Vagina (tissue), 2 donors: ENCODE data around the gene HPDL.

ENCODE experiments used
- CTCF ChIP-seq, 3 experiments: fragments of 450-650 bp in 2 of 3; fragments of 200-600 bp in 1 of 3; sonication (generic) in 1 of 3; IDR thresholded peaks; one replicate each; pipeline ENCODE4 v1.5.1; 2017 to 2019; ENCODE audit warnings: antibody characterized with exemption in 3 of 3, mild to moderate bottlenecking in 2 of 3, moderate library complexity in 2 of 3
- POLR2A ChIP-seq, 2 donors: fragments of 450-650 bp; IDR thresholded peaks; one replicate each; pipeline ENCODE4 v1.6.1; 2017; ENCODE audit warnings: antibody characterized with exemption in 2 of 2, mild to moderate bottlenecking in 2 of 2, moderate library complexity in 2 of 2

- TF ChIP-seq CTCF (IDR thresholded peaks at IDR 0.05) (no peak), POLR2A (IDR thresholded peaks at IDR 0.05) (no peak)
Measured at GRCh38 chr1:45300669-45300997, 26.1 kb upstream of the HPDL start.
